SH-SY5Y (cell line): ENCODE data around the gene CADPS2.

Experiments
- GATA2 ChIP-seq: IDR thresholded peaks from 2 replicates; pipeline ENCODE4 v1.6.1; 2011; ENCODE audit warnings: mild to moderate bottlenecking, low read depth, low read length
- GATA3 ChIP-seq: IDR thresholded peaks from 2 replicates; pipeline ENCODE4 v1.6.1; 2011; ENCODE audit warnings: low read depth, mild to moderate bottlenecking, low read length, moderate library complexity

CADPS2 gene

DNA sequence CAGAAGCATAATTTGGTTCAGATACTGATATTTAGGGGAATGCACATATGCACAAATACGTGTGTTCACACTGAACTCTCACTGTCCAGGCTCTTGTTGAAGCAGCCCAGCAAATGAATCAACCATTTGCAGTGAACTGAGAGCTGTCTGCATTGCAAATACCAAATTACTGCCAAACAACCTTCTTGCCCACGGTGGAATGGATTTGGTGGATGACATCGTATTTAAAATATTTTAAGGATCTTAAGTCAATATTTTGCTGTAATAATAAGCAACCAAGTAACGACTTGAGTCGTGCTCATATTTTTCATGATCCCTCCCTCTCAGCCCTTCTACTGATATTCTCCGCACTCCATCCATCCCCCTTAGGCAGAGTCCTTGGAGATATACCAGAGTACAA, 473.8 kb downstream of the CADPS2 start:
- TF ChIP-seq GATA2 (no peak), GATA3 (no peak)

DNA sequence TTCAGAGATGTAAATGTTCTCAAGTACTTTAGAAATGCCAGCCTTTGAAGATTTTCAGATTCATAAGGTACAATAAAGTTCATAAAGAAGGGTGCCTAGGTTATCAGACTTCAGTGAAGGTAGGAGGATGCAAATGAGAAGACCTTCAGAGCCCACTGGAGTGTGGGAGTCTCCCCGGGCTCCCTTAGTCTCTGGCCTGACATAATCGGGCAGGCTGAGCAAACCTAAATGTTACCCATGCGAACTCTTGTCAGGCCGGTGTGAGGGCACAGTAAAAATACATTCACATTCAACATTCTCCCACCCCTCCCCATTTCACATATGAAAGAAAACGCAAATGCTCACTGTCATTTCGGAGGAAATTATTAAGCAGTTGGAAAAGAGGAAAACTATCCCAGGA, 479.1 kb downstream of the CADPS2 start:
- no peak for TF ChIP-seq GATA3
- TF ChIP-seq GATA2, result no peak

DNA sequence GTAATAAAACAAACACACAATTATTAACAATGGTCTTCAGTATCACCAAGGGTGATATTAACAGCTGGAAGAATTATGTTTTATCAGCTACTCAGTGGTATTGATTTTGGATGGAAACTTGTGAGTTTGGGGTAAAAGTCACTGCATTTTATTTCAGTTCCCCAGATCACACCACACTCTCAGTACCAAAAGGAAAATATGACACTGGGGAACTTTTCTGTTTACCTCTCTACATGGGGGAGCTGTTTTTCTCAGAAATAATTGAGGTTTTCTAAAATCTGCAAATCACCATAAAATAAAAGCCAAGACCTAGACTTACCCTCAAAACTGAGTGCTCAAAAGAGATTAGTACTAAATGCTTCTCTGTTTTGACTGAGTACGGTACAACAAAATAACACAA, 483.1 kb downstream of the CADPS2 start:
- TF ChIP-seq GATA2, result no peak
- TF ChIP-seq GATA3, result no peak

DNA sequence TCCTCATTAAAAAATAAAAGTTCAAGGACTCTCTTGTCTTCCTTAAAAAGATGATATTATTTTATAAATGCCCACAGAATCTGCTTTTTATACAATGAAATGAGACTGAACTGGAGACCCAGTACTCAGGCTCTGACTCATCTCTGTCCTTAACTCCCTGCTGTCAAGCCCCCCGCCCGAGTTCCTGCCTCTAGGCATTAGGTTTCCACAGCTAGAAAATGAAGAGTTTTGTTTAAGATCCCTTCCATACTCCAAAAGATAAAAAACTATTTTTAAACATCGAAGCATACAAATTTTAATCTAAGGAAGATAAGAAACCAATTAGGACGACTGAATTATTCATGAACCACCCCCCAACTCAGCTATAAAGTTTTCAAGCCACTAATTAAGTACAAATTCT, 484.0 kb downstream of the CADPS2 start:
- TF ChIP-seq GATA2 (no peak), GATA3 (no peak)

DNA sequence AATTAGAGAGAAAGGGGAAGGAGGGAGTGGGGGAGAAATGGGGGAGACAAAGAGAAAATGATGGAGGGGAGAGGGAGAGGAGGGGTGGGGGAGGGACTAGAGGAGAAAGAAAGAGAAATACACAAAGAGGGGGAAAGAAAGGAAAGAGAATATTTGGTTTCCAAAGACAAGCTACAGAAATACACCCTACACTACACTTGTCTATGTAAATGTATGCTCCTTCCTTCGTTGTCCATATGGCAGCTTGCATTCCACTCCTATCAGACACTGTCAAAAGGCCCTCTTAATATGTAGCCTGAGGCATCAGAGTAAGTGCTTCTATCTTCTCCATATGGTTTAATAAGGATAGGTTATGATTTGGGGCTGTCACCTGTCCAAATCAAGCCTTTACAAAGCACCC, 488.9 kb downstream of the CADPS2 start:
- TF ChIP-seq GATA2 (no peak), GATA3 (no peak)

DNA sequence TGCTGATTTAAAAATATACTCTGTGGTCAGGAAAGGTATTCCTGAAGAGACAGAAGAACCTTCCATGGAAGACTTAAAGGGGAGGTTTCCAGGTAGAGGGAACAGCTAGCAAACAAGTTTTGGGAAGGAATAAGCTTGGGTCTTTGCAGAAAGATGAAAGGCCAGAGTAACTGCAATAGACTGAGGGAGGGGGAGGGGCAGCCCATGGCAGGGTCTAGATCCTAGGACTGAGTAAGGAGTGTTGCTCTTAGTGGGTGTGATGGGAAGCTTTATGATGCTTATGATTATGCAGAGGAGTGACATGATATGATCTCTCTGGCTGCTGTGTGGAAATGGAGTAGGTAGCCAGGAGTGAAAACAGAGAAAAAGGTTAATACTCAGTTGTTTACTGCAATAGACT, 491.7 kb downstream of the CADPS2 start:
- no peak for TF ChIP-seq GATA2
- no peak for TF ChIP-seq GATA3

DNA sequence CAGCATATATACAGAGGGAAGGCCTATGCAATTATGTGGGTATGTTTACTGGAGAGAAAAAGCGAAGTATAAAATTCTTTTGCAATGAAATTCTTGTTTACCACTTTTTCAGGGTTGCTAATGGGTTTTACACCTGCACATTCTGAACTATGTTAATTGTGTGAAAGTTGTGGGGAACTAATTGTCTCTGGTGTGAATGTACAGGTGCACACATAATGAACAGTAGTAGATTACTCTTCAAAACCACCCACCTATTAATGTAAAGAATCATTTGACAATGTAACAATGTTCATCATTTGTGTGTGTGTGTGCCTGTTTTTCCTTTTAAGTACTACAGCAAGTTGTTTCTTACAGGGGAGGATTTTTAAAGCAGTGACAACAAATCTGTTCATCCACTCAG, 501.7 kb downstream of the CADPS2 start:
- TF ChIP-seq GATA3 (no peak), GATA2 (no peak)

DNA sequence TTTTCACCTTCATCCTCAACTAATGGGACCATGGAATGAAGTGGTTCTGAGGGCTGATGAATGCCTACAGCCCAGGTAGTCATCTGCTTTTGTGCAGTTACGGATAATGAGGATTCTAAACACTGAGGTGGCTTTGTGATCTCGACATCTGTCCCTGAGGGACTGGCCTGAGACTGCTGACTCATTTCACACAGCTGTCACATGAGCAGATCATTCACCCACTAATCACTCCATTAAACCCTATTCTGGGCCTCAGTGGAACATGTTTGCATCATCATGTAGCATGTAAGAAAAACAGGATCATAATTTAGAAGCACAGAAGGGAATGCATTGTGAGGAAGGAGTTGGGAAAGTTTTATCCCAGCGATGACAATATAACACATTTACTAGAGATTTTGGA, 502.3 kb downstream of the CADPS2 start:
- TF ChIP-seq GATA2 (no peak), GATA3 (no peak)

DNA sequence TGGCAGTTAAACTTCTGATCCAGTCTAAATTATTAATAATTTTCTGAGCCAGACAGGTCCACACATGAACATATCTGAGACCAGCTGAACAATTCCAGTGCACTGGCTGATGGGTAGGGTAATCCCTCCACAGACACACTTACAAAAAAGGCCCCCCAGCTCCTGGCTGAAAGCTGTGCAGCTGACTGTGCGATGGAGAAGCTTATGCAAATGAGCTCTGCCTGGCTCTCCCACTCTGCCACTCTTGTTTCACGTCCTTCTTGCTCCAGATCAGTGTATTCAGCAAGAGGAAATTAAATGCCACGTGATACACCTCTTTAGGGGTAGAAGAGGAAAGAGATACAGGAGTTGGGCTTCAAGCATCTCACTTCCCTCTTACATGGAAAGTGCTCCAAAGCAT, 505.3 kb downstream of the CADPS2 start:
- TF ChIP-seq GATA3 (no peak), GATA2 (no peak)

DNA sequence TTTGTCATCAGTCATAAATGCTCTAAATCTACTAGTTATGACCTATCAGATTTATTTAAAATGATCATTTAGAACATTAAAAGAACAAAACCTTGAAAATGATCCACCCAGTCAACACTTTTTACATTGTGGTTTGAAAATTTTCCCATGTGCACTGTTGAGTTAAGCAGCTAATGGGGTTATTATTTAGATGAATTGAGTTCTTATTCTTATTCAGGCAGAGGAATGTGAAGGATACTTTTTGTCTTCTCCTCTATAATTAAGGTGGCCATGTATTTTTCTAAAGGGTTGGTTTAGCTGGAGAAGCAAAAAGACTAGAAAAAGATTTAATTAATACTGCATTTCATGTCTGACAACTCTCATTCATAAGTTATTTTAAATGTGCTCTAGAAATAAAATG, 506.8 kb downstream of the CADPS2 start:
- TF ChIP-seq GATA3 (no peak), GATA2 (no peak)

DNA sequence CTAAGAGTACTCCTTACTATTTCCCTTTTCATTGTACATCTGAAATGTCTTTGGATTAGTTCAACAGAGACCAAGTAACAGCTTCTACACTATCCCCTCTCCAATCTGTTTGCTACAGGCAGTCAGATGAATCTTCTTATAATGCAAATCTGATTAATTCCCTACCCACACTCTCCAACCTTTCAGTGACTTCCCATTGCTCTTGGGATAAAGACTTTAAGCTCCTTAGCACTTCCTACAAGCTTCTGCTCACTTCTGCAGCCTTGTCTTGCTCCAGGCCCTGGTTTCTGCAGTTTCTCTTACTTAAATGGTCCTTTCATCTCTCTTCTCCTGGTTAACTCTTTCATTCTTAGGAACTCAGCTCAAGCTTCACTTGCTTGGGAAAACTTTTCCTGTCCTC, 516.5 kb downstream of the CADPS2 start:
- TF ChIP-seq GATA3 (no peak), GATA2 (no peak)

DNA sequence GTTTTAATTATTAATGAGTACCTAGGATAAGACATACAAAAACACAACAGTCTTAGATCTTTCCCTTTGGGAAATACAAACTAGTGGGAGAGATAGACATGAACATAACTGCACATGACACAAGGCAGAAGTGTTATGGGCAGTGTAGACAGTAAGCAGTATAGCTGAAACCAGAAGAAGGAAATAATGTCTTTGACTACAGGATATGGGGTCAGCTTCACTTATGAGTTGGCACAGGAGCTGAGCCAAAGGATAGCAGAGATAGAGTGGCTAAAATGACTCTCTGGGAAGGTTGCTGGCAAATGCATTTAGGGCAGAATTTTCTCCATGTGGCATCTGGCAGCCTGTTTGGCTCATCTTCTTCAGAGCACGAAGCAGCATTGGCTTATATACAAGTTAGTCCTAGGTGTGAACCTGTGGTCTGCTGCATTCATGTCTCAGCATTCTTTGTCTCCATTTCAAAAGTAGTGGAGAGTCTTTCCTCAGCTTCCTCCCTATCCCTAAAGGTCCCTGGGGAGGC, 521.4 kb downstream of the CADPS2 start:
- TF ChIP-seq GATA2, result no peak
- no peak for TF ChIP-seq GATA3

DNA sequence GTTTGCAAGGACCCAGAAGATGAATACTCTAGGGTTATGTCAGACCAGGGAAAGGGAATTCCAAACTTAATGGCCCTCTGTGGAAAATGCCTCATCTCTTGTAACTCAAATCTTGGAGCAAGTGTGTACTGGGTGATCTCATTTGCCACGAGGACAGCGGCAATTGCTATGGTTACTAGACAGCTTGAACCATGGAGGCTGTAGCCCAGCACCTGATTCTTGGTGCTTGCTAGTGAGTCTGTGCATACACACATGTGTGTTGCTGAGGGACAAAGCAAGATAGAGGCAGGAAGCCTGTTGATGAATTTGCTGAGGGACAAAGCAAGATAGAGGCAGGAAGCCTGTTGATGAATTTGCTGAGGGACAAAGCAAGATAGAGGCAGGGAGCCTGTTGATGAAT, 523.1 kb downstream of the CADPS2 start:
- TF ChIP-seq GATA3, result no peak
- TF ChIP-seq GATA2, result no peak

DNA sequence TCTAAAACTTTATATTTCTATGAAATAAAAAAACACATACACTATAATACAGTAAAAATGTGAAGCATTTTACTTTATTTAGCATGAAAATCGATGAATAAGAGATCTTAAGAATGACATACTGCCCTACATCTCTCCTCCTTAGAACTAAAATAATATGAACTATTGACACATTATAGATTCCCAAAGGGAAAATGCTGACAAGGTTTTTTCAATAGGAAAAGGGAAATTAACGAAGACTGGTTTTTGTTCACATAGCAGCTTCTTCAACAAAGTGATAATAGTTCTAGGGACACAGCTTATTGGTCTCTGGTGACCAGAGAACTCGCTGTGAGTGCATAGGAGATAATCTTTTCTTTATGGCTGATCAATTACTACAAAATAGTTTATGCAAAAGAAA, 523.8 kb downstream of the CADPS2 start:
- no peak for TF ChIP-seq GATA3
- TF ChIP-seq GATA2, result no peak

DNA sequence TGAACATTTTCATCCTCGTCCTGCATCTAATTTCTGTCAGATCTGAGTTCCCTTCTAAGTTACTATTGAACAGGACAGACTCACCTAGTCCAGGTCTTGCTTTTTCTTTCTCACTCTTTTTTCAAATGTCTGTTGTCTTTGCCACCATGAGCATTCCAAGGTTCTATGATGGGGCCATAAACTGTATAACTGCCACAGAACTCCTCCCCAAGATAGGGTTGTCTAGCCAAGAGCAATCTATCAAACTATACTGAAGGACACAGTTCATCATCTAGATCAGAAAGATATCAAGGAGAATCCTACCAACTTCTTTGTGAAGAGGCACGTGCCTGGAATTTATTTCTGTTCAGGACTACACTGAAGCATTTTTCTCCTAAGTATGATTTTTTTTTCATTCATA, 531.6 kb downstream of the CADPS2 start:
- TF ChIP-seq GATA2, result no peak
- no peak for TF ChIP-seq GATA3

DNA sequence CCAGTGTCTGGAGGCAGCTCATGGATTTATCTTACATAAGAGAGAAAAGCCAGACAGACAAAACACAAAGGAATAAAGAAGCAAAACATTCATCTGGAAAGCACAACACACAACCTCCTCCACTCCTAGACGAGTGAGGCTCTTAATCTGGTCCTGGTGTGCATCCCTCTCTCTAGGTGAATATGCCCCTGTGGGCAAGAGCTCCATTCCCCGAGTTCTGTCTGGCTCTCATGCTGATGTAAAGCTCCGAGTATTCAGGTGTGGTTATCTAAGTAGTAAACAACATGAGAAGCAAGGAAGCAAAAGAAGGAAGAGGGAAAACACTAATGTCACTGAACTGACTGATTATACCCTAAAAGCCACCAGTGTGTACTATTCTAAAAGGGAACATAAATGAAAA, 533.8 kb downstream of the CADPS2 start:
- no peak for TF ChIP-seq GATA2
- TF ChIP-seq GATA3, result no peak
